CD4-positive, alpha-beta T cell treated with Interleukin-21 for 1 hour (primary cell): ENCODE data around the gene FGGY.

Experiments used
- DNase-seq: peaks from one replicate; pipeline ENCODE4 v3.0.0-alpha.2; 2020

The FGGY gene

DNA sequence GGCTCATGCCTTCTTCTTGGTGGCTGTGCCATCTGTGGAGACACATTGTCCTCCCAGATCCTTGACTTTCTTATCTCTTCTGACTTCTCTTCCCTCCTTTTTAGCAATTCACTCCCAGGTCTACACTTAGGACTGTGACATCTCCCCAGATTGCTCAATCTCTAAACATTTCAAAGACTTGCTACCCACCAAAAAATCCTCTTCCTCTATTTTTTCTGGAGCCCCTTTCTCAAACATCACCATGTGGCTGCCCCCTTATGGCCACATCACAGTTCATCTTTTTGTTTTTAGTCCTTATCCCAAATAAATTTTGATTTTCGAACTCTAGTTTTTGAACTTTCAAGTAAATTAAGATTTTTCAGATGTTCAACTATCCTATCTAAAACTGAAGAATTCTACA lies 369.2 kb downstream of the FGGY start:
- DNase-seq, result no peak

DNA sequence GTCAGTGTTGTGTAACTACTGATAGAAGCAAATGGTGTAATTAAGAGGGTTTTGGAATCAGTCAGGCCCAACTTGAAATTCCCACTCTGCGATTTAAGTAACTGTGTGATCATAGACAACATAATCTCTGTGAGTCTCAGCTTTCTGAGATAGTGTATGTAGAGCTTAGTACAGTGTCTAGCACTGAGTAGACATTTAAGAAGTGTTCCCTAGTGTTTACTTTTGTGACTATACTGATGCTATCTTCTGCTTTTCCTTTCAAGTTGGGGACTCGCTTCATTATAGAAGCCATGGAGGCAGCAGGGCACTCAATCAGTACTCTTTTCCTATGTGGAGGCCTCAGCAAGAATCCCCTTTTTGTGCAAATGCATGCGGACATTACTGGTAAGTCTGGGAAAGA lies 370.1 kb downstream of the FGGY start:
- DNase-seq, result no peak

DNA sequence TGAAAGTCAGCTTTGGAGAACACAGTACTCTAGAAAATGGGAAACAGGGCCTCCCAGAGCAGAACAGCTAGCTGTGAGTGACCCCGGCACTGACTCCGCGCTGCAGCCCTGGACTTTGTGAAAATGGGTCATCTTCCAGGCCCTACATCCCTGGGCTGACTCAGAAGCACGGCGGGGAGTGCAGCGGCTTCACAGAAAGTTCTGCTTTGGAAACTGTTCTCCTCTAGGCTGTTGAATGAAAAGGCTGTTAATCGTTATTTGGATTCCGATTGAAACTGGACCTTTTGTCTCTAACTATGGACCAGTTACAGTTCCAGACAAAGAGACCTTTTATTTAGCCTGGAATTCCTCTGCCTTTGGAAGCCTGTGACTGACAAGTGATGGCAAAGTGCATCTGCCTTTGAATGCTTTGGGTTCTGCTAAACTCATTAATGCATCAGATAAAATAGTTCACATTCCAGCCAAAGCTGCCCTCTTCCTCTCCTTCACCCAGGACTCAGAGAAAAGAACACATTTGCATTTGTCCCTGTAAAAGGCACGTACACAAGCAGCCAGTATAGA lies 372.9 kb downstream of the FGGY start:
- no peak for DNase-seq

DNA sequence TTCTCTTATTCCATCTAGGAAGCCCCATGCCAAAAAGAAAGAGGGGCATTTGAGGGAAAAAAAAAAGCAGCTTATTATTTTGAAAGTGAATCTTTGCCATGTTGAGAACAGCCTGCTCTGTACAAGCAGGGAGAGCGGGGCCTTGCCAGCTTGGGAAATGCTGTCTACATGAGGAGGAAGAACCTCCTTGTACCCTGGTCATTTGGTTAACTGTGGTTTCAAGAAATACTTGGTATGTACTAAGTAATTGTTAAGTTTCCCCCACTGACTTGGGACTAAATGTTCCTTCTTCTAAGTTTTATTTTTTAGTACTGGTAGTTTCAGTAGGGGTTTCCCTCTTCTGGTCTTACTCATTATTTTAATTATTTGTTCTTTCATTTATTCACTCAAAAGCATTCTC lies 373.8 kb downstream of the FGGY start:
- DNase-seq, result no peak

DNA sequence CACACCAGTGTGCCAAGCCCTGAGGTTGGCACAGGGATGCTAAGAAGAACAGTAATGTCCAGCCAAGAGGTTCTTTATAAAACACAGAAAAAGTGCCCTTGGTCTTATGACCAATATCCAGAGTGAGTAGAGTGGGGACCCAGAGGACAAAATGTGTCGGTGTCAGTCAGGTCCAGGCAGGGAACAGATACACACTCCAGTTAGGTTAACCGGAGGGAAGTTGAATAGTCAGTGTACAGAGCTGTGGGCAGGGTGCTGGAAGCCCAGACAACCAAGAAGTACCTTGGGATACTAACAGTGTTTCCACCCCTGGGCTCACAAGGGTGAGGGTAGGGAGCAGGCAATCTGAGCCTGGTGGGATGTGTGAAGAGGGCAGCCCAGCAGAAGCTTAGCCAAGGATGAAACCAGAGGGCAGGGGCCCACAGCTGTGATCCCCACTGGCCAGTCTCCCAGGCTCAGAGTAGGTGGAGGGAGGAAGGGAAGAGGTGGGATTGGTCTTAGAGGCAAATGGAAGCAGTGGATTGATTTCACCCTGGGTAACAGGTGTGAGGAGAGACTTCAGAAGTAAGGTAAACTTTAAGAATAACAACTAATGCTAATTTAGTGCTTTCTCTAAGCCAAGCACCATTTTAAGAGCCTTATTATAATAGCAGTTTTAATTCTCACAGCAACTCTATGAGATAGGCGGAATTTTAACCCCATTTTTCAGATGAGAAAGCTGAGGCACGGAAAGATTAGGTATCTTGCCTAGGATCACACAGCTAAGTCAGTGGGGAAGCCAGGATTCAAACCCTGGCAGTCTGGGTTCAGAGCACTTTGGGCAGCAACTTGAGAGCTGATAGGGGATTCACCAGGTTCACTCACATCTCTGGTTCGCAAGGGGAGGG lies 374.4 kb downstream of the FGGY start:
- DNase-seq, result no peak

DNA sequence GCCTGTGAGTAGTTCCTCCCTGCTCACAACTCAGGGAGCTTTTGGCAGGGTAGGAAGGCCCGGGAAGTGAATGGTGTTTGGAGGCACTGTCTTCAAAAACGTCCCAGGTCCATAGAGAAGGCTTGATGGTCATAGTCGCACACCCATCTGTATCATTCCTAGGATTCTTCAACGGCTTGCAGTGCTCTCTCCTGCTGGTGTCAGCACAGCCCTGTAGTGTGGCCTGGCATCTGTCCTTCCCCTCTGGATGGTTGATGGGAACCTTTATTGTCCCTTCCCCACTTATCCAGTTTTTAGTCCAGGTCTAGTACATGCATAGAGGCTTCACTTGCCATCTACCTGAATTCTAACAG lies 375.0 kb downstream of the FGGY start:
- DNase-seq, result no peak

DNA sequence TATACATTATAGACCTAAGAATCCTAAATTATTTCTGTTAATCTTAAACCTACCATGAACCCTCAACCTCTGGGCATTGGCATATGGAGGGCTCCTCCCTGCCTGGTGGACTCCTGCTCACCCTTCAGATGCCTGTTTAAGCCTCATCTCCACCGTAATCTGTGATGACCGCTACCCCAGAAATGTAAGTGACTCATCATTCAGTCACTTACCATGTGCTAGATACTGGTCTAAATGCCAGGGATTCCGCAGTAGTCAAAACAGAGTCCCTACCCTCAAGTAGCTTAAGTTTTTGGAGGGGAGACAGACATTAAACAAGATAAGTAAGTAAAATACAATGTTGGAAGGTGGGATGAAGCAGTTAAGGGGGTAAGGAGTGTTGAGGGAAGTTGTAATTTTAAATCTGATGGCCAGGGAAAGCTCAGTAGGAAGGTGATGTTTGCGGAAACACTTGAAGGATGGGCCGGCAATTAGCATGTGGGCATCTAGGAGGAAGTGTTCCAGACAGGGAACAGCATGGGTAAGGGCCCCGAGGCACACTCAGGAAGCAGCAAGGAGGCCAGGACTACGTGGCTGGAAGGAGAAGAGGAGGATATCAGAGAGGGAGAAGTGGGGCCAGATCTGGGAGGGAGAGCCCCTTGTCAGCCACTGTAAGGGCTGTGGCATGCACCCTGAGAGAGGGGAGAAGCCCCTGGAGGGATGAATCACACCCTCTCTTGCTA lies 376.1 kb downstream of the FGGY start:
- DNase-seq, result no peak

DNA sequence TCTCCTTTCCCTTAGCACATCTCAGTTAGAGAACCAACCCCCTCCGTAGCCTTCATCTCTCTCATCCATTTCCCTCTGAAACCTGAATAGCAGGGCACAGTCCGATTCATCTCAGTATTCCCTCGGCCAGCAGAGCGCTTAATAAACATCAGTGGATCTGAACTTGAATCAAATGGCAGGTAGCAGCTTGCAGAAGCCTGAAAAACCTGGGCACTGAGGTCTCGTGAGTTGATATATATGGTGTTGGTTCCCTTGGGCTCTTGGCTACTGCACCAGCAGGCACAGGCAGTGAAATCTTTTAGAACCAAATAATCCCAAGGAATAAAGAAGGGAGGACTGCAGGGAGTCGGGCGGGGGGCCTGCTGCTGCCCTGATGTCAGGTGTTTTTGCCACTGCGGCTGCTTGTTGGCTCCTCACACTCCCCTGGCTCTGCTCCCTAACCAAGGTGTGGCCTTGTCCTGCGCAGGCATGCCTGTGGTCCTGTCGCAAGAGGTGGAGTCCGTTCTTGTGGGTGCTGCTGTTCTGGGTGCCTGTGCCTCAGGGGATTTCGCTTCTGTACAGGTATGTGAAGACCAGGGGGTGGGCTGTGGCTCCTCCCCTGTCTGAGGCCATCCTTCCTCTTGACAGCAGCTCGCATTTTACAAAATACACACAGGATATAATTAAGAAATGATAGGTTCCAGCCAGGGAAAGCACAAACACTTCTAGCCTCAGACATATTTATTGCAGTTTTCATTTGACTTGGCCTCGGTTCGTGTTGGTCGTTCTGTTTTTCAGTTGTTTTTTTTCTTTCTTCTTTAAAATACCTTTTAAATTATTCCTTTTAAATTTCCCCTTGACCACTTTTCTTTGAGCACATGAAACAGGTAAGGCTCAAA lies 376.9 kb downstream of the FGGY start:
- DNase-seq, result no peak

DNA sequence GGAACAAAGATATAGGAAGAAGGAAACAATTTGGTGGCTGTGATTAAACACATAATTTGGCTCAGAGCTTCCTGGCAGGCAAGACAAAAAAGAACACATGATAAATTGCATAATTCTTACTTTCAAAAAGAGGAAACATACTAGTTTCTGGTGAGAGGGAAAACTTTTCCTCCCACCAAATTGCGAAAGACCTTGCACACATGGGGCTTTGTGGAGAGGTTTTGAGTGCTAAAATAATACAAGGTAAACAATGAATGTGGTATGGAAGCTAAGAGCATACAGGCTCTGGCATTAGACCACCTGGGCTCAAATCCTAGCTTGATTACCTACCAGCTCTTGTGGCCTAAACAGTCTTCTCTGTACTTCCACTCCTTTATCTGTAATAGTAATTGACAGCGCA lies 377.7 kb downstream of the FGGY start:
- DNase-seq, result peak; percentile 9

DNA sequence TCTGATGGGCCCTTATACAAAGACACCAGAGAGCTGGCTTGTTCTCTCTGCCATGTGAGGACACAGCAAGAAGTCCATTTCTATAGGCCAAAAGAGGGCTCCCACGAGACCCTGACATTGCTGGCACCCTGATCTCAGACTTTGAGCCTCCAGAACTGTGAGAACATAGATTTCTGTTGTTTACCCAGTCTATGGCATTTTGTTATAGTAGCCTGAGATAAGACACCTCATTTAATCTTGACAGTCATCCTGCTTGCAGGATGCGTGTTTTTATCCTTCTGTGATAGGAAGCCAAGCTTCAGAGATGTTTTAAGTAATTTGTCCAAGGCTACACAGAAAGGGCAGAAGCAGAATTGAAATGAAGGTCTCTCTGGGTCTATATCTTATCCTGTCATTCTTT lies 379.0 kb downstream of the FGGY start:
- no peak for DNase-seq

DNA sequence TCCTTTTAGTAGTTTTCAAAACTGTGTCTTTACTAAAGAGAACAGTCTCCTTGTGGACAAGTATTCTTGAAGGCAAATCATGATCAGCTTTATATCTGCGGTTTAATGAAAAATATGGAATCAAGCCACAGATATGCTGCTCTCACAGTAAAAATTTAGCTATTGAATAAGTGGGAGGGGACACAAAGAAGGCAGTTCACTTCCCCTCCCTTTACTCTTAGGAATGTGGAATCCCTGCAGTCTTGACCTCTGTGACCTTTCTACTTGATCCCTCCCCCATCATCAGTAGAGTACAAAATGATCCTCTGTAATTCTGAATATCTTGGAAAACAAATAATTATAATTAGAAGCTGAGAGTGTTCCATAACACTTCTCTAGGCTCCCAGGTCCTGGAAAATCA lies 381.1 kb downstream of the FGGY start:
- no peak for DNase-seq

DNA sequence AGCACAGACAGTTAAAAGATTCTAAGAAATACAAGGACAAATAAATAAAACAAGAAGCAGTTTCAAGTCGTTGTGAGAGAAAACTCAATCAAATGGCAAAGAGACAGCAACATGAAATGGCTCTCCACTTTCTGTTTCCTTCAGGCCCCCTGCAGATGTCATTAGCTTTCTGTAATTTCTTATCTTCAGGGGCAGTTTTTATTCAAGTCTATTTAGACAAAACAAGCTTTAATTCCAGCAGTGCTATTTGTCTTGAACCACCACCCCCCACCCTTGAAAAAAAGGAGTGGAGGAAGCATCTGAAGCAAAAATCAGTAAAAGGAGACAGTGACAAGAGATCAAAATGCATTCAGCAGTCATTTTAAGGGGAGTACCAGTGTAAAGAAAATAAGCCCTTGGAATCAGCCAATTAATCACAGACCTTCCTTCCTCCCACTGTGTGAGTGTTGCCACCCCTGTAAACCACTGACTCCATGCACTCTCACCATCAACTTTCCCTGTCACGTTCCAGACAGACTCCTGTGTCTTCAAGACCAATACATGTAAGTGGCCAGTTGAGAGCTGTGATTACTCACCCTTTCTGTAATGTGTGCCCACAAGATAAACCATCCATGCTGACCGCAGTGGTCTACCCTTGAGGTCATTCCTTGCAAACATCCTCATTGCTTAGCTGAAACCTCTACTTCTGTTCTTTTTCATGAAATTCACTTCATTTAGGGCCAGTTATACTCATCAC lies 381.8 kb downstream of the FGGY start:
- no peak for DNase-seq

DNA sequence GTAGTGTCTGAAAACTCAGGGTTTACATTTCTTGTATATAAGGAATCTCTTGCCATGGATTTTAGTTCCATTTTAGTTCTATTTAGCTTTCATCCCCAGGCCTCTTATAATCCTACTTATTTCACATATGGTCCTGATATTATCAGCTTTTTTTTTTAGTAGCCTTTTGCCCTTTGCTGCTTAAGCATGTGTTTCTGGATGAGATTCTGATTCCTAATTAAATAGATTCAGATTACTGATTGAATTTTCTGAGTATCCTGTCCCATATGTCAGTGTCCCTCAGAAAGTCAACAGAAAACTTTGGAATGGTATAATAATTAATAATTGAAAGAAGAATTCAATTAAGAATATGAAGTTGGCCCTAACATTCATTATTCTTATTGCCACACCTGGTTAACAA lies 383.1 kb downstream of the FGGY start:
- no peak for DNase-seq

DNA sequence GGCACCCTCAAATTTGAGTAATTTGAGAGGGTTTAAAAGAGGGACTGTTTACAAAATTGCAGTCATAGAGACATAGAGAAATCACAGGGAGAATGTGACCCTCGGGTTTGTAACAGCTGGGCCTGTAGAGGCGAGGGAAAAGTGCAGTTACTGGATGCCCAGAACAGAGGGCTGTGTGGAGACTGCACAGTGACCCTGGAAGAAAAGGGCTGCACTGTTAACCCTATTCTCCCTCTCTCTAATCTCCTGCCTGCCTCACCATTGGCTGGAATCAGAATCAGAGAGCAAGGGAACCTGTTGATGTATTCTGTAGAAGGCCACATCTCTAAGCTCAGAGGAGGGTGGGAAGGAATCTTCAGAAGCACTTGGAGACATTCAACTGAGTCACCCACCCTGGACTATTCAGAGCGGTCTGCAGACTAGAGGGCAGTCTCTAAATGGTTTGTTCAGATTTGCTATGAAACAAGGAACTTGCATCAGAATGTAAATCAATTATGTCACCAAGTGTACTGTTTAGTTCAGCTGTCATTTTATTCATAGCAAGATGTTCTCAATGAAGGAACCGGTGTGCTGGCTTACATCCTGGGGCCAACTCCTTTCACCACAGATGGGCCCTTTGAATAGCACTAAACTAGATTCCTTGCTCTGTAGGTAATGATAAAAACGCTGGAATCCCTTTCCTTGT lies 385.6 kb downstream of the FGGY start:
- DNase-seq, result no peak

DNA sequence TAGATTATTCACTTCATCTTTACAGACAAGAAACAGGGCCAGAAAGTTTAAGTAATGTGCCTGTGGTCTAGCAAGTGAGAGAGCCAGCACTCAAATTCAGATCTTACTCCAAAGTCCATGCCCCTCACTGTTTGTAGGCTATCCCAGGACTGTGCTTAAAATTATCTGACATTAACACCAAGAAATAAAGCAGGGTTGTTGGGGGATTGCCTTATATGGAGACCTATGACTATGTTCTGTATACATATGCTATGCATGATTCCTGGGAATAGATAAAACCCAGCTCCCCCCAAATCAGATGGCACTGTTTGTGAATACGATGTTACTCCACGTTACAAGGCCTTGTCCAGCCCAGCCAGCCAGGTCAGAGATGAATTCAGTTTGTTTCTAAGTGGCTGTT lies 386.3 kb downstream of the FGGY start:
- no peak for DNase-seq

DNA sequence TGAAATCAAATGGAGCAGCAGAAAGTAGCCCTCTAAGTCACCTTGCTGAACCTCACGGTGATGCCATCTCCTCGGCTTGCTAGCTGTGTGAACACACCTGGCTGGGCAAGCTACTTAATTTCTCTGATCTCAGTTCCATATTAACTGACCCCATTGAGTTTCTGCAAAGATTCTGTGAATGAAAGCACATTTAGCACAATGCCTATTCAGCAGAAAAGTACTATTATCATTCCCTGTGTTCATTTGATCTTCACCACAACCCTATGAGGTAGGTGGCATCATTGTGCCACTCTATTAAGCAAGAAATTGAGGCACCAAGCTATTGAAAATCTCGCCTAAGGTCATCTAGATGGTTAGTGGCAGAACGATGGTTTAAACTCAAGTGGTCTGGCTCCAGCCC lies 387.8 kb downstream of the FGGY start:
- DNase-seq, result no peak

DNA sequence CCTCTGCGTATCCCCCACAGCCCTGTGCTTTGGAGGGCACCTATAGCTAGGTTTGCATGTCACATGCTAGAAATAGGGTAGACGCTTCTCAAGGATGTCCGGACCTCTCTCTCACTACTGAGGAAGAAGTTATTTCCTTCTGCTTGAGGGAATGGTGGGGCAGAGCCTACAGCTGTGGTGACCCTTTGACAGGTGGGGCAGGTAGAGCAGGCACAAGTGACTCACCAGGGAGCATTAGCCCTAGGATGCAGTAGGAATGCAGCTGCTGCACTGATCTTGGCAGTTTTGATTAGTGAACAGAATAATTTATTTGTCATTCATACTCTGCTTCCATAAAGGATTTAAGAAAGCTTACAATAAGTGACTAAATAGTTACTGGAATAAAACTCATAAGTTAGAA lies 388.2 kb downstream of the FGGY start:
- no peak for DNase-seq

DNA sequence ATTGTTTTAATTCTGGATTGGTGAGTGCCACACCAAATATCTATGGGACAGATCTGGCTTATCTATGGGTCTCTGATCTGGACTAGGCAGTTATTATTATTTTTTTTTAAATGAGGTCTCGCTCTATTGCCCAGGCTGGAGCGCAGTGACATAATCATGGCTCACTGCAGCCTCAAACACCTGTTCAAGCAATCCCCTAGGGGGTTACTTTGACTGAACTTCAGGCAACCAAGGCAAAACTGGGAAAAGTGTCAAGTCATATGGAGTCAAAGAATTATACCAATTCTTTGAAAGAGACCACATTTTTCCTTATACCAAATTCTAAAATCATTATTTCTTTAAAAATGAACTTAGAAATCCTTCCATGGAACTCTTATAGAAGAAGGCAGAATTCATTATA lies 388.8 kb downstream of the FGGY start:
- no peak for DNase-seq

DNA sequence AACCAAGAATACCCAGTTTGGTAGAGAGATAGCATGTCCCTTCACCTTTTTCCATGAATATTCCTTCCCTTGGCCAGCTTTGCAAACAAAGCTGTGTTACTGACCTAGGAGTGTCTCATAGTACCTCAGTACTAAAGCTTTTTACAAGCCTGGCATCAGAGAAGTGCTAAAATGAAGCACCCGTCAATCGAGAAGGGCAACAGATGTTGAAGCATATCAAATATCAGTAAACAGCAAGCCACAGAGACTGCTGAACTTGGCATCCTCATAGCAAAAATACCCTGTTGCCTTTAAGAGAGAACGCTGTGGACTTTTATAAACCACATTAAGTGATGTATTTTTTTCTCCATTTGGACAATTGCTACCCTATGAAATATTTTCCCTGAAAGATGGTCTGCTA lies 389.3 kb downstream of the FGGY start:
- no peak for DNase-seq

DNA sequence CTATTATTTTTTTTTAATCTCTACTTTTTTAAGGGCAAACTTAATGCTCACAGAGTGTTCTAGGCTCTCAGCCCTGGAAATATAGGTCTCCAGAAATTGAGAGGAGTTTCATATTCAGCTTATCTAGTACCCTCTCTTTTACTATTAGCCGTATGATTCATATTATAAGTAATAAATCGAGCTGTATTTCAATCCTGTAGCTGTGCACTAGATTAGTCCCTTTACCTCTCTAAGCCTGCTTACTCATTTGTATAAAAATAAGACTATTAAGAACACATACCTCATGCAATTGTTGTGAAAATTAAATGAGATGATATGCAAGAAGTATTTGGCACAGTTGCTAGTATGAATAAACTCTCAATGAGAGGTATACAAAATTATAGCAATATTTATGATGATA lies 389.7 kb downstream of the FGGY start:
- DNase-seq, result no peak

DNA sequence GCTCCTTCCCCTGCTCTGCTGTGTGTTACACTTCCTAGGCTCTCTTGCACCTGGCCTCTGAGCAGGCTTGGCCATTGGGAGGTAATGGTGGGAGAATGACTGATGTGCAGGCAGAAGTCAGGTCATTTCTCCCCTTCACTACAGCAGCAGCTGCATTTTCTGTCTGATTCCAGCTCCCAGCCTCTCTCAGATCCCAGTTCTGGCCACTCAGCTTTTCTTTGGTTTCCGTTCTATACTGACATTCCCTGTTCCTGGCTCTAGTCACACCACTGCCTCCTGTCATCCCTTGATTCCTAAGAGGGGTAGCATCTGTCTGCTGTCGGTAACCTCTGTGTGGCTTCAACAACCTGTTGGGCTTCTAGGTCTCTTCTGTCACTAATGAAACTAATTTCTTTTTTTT lies 390.2 kb downstream of the FGGY start:
- no peak for DNase-seq

DNA sequence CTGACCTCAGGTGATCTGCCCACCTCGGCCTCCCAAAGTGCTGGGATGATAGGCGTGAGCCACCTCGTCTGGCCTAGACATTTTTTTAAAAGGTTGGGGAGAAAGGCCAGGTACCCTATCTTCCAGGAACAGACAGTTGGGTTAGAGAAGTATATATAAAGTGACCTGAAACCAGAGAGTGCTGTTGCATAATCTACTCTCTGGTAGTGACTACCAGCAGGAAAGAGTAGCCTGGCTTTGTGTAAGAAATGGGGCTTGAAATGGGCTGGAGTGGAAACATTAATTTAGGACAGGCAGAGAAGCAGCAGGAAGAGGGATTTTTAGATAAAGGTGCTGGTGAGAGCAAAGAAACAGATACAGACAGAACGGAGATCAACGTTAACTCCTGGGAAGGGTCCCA lies 392.1 kb downstream of the FGGY start:
- DNase-seq, result no peak
